ENCODE measurements around the gene JARID2. TPM values are rescaled to one million over a fixed set of nuclear protein-coding genes. Genes with fewer than 3 reads are reported as not detected.

JARID2 gene
- total and polyA plus RNA-seq, 2 of the 13 experiments (the other 11 are each of a cell fraction or from before 2014, with no cell fraction given), result 7.5 to 10.3 TPM

DNA sequence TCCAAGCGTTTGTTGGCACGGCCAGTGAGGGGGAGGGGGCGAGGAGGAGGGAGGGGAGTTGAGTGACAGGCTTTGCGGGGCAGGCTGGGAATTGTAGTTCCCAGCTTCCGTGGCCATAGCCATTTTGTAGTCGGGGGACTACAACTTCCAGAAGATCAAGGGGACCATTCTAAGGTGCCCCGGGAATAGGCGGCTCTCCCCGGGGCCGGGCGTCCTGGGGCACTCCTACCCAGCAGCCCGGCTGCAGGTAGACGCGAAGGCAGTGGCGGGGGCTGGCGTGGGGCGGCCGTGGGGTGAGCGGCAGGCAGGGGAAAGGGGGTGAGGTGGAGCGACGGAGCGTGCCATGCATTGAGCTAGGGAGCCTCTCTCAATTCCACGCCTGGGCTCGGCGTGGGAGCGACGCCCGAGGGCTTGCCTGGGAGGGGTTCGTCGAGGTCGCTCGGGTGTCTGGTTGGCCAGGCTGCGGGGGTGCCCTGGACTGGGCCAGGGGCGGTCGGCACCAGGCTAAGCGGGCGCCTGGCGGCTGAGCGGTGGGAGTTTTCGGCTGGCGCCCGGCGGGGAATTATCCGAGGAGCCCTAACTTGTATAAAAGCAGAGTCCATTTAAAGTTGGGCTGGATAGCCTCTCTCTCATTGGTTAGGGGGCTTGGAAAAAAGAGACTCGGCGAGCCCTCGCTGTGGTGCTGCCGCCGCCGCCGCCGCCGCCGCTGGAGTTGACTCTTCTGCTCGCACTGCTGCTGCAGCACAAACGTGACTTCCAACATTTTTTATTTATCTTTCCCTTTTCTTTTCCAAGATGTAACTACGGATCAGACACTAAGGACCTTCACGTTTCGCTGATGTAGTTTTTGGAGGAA lies at the start of gene JARID2 (continued):
- TF ChIP-seq, protein P1, sequence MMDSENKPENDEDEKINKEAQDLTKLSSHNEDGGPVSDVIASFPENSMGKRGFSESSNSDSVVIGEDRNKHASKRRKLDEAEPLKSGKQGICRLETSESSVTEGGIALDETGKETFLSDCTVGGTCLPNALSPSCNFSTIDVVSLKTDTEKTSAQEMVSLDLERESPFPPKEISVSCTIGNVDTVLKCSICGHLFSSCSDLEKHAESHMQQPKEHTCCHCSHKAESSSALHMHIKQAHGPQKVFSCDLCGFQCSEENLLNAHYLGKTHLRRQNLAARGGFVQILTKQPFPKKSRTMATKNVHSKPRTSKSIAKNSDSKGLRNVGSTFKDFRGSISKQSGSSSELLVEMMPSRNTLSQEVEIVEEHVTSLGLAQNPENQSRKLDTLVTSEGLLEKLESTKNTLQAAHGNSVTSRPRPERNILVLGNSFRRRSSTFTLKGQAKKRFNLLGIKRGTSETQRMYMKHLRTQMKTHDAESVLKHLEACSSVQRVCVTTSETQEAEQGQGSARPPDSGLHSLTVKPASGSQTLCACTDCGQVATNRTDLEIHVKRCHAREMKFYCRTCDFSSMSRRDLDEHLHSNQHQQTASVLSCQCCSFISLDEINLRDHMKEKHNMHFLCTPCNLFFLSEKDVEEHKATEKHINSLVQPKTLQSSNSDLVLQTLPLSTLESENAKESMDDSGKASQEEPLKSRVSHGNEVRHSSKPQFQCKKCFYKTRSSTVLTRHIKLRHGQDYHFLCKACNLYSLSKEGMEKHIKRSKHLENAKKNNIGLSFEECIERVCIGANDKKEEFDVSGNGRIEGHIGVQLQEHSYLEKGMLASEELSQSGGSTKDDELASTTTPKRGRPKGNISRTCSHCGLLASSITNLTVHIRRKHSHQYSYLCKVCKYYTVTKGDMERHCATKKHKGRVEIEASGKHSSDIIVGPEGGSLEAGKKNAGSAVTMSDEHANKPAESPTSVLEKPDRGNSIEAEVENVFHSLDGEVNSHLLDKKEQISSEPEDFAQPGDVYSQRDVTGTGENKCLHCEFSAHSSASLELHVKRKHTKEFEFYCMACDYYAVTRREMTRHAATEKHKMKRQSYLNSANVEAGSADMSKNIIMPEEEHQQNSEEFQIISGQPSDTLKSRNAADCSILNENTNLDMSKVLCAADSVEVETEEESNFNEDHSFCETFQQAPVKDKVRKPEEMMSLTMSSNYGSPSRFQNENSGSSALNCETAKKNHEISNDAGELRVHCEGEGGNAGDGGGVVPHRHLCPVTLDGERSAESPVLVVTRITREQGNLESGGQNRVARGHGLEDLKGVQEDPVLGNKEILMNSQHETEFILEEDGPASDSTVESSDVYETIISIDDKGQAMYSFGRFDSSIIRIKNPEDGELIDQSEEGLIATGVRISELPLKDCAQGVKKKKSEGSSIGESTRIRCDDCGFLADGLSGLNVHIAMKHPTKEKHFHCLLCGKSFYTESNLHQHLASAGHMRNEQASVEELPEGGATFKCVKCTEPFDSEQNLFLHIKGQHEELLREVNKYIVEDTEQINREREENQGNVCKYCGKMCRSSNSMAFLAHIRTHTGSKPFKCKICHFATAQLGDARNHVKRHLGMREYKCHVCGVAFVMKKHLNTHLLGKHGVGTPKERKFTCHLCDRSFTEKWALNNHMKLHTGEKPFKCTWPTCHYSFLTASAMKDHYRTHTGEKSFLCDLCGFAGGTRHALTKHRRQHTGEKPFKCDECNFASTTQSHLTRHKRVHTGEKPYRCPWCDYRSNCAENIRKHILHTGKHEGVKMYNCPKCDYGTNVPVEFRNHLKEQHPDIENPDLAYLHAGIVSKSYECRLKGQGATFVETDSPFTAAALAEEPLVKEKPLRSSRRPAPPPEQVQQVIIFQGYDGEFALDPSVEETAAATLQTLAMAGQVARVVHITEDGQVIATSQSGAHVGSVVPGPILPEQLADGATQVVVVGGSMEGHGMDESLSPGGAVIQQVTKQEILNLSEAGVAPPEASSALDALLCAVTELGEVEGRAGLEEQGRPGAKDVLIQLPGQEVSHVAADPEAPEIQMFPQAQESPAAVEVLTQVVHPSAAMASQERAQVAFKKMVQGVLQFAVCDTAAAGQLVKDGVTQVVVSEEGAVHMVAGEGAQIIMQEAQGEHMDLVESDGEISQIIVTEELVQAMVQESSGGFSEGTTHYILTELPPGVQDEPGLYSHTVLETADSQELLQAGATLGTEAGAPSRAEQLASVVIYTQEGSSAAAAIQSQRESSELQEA (CRISPR knock-in tag; IDR thresholded peaks at IDR 0.05; ENCODE audit: not compliant biosample characterization), result no peak
- no peak for TF ChIP-seq HNRNPH1 (optimal IDR thresholded peaks at IDR 0.05; ENCODE audit: low read depth, low read length)
- peak; percentile 10; the same call in 1 of the 2 replicates for TF ChIP-seq TFAP4 (IDR thresholded peaks at IDR 0.05; ENCODE audit: borderline replicate concordance, low read depth)
- peak; percentile 72 for TF ChIP-seq ZNF543 (CRISPR knock-in tag; IDR thresholded peaks at IDR 0.05)
- TF ChIP-seq EEA1 (CRISPR knock-in tag; IDR thresholded peaks at IDR 0.05; ENCODE audit: borderline replicate concordance), result 0 out of 2 replicates have a peak, but pooled peaks have one; percentile 19
- peak; percentile 33; the same call in 1 of the 2 replicates for TF ChIP-seq SALL1 (CRISPR knock-in tag; IDR thresholded peaks at IDR 0.05)
- TF ChIP-seq, protein P2, sequence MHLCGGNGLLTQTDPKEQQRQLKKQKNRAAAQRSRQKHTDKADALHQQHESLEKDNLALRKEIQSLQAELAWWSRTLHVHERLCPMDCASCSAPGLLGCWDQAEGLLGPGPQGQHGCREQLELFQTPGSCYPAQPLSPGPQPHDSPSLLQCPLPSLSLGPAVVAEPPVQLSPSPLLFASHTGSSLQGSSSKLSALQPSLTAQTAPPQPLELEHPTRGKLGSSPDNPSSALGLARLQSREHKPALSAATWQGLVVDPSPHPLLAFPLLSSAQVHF (CRISPR knock-in tag; IDR thresholded peaks at IDR 0.05), result no peak
- TF ChIP-seq KDM3A (CRISPR knock-in tag; IDR thresholded peaks at IDR 0.05; ENCODE audit: low read depth), result no peak; the same call in 1 of the 2 replicates
- TF ChIP-seq ZNF317 (CRISPR knock-in tag; IDR thresholded peaks at IDR 0.05), result no peak; the same call in none of the 2 replicates
- 0 out of 2 replicates have a peak, but pooled peaks have one; percentile 37 for TF ChIP-seq ZNF644 (CRISPR knock-in tag; IDR thresholded peaks at IDR 0.05; ENCODE audit: low read depth)
- TF ChIP-seq IRF2 (CRISPR knock-in tag; IDR thresholded peaks at IDR 0.05), result peak; percentile 15; the same call in 1 of the 2 replicates
- TF ChIP-seq SRY (CRISPR knock-in tag; IDR thresholded peaks at IDR 0.05), result peak; percentile 48; the same call in 1 of the 2 replicates
- no peak for TF ChIP-seq THYN1 (CRISPR knock-in tag; IDR thresholded peaks at IDR 0.05; ENCODE audit: borderline replicate concordance, low read depth)
- TF ChIP-seq SSRP1 (CRISPR knock-in tag; IDR thresholded peaks at IDR 0.05), result 0 out of 2 replicates have a peak, but pooled peaks have one; percentile 44
- peak; percentile 92 for TF ChIP-seq PHF21A (CRISPR knock-in tag; IDR thresholded peaks at IDR 0.05)
- TF ChIP-seq ZNF569 (CRISPR knock-in tag; IDR thresholded peaks at IDR 0.05; ENCODE audit: borderline replicate concordance), result no peak
- TF ChIP-seq ATM (IDR thresholded peaks at IDR 0.05; ENCODE audit: borderline replicate concordance), result no peak
- TF ChIP-seq ZNF484 (CRISPR knock-in tag; IDR thresholded peaks at IDR 0.05; ENCODE audit: borderline replicate concordance, low read depth), result 0 out of 2 replicates have a peak, but pooled peaks have one; percentile 6
- TF ChIP-seq NFRKB (IDR thresholded peaks at IDR 0.05), result no peak
- peak; percentile 51 for TF ChIP-seq DMAP1 (CRISPR knock-in tag; IDR thresholded peaks at IDR 0.05)

Measured in HepG2 (cell line).